ENCODE results near the gene FBXO33. TPM values are rescaled to one million over a fixed set of nuclear protein-coding genes. Genes with fewer than 3 reads are reported as not detected.

The FBXO33 gene
- total RNA-seq, 4 donors from 2014 or later: 27.4 to 40.2 (median 33.5) TPM

DNA sequence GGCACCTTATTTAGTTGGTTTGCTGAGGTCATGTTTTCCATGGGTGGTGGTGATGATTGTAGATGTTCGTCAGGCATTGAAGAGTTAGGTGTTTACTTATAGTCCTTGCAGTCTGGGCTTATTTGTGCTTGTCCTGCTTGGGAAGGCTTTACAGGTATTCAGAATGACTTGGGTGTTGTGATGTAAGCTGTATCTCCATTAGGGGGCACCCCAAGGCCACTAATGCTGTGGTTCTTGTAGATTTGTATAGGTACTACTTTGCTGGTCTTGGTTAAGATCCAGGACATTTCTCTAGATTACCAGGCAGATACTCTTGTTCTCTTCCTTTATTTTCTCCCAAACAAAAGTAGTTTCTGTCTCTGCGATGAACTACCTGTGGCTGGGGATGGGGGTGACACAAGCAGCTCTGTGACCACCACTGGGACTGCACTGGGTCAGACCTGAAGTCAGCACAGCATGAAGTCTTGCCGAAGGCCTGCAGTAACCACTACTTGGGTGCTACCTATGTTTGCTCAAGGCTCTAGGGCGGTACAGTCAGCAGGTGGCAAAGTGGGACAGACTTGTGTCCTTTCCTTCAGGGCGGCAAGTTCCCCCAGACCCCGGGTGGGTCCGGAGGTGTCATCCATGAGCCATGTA, 35.8 kb upstream of the FBXO33 start:
- Histone ChIP-seq H3K4me3 (replicated peaks in 1 of 3) (no peak overlapping the region), H3K9me3 (no peaks in the 10 kb centered on the region), H3K36me3 (no peaks in the 10 kb centered on the region), H3K27ac (no peak overlapping the region), H3K27me3 (no peaks in the 10 kb centered on the region), H3K4me1 (no peaks in the 10 kb centered on the region)
- TF ChIP-seq, protein P1, sequence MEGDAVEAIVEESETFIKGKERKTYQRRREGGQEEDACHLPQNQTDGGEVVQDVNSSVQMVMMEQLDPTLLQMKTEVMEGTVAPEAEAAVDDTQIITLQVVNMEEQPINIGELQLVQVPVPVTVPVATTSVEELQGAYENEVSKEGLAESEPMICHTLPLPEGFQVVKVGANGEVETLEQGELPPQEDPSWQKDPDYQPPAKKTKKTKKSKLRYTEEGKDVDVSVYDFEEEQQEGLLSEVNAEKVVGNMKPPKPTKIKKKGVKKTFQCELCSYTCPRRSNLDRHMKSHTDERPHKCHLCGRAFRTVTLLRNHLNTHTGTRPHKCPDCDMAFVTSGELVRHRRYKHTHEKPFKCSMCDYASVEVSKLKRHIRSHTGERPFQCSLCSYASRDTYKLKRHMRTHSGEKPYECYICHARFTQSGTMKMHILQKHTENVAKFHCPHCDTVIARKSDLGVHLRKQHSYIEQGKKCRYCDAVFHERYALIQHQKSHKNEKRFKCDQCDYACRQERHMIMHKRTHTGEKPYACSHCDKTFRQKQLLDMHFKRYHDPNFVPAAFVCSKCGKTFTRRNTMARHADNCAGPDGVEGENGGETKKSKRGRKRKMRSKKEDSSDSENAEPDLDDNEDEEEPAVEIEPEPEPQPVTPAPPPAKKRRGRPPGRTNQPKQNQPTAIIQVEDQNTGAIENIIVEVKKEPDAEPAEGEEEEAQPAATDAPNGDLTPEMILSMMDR (IDR thresholded peaks at IDR 0.05): no peak
- TF ChIP-seq POLR2A (IDR thresholded peaks at IDR 0.05): no peak
- 82 to 92% methylated on average over 7 of the region's 7 CpGs for WGBS, 2 donors
- intact Hi-C loops (cut with DNase I): no loop called here
- no peak for DNase-seq

DNA sequence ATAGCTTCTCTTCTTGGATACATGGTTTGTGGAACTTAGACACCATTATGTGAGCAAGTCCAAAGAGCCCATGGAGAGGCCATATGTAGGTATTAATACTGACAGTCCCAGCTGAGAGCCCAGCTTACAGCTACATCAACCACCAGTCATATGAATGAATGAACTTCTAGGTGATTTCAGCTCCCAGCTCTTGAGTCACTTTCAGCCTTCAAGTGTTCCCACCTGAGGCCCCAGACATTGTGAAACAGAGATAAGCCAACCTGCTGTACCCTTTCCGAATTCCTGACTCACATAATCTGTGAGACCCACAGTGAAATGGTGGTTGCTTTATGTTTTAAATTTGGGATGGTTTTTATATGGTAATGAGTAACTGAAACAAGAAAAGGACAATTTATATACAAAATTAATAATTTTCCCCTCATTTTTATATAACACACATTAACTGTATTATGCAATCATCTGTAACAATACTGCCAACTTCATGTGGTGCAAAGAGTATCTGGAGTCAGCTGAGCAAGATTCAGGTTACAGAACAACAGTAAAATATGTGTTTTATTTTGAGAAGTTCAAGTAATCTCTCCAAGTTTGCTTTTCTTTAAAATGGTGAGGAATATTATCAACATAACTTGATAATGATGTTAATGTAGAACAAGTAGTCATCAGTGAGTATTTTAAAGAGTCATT, 27.7 kb upstream of the FBXO33 start:
- Histone ChIP-seq H3K36me3 (no peaks in the 10 kb centered on the region), H3K4me3 (replicated peaks in 1 of 3) (no peak overlapping the region), H3K9me3 (no peaks in the 10 kb centered on the region), H3K27me3 (no peaks in the 10 kb centered on the region), H3K27ac (no peak overlapping the region), H3K4me1 (no peaks in the 10 kb centered on the region)
- DNase-seq: no peak
- intact Hi-C loops (cut with DNase I): no loop called here
- WGBS, 2 donors: 83% methylated on average over 1 of the region's 1 CpG
- TF ChIP-seq POLR2A (IDR thresholded peaks at IDR 0.05): no peak
- TF ChIP-seq, protein P1 (IDR thresholded peaks at IDR 0.05): no peak

DNA sequence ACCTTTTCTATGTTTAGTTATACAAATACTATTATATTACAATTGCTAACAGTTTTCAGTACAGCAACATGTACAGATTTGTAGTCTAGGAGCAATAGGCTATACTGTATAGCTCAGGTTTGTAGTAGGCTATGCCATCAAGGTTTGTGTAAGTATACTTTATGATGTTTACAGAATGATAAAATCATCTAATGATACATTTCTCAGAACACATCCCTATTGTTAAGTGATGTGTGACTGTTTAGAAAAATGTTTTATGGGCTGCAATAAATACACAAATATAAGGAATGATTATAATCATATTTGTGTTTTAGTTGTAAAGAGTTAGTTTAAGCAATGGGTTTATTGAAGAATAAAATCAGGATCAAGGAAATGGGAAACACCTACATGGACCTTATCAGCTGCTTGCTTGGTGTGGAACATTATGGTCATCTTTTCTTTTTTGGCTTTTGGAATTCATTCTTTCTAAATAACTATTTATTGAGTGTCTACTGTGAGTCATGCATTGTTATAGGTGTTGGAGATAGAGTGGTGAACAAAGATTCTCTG, 24.5 kb upstream of the FBXO33 start:
- no peak for DNase-seq
- H3K9me3 ChIP-seq: no peaks in the 10 kb centered on the region
- no peaks in the 10 kb centered on the region for H3K36me3 ChIP-seq
- no peak overlapping the region for H3K27ac ChIP-seq
- no peak for TF ChIP-seq POLR2A (IDR thresholded peaks at IDR 0.05)
- TF ChIP-seq, protein P1 (IDR thresholded peaks at IDR 0.05): no peak
- no peaks in the 10 kb centered on the region for H3K27me3 ChIP-seq
- H3K4me3 ChIP-seq (replicated peaks in 1 of 3): no peak overlapping the region
- H3K4me1 ChIP-seq: no peaks in the 10 kb centered on the region
- intact Hi-C loops (cut with DNase I): no loop called here

DNA sequence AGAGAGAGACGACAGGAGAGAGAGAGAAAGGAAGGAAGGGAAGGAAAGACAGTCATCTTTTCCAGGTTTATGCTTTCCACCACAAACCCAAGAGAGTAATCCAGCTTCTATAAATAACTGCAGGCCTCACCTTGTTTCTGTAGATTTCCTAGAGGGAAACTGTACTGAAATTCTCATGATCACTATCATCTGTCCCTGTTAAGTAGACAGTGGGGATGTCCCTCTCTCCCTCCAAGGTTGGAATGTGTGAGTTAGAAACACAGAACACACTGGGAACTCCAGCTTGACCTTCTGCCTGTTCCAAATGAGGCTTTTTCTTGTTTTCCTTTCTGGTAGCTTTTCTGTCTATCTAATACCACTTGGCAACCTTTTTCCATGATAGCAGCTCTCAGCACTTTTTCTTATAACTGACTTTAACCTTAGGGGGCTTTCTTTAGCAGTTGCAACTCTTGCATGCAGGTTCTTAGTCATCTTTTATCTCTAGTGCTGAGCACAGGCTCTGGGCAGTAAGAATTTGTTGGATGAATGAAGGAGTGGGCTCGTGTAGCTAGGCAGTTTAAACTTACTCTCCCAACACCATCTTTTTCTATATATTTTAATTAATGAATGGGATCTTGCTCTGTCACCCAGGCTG, 22.8 kb upstream of the FBXO33 start:
- no peak overlapping the region for H3K27ac ChIP-seq
- 54 to 56% methylated on average over 2 of the region's 2 CpGs for WGBS, 2 donors
- no peaks in the 10 kb centered on the region for H3K27me3 ChIP-seq
- H3K9me3 ChIP-seq: no peaks in the 10 kb centered on the region
- H3K4me1 ChIP-seq: no peaks in the 10 kb centered on the region
- no peak overlapping the region for H3K4me3 ChIP-seq (replicated peaks in 1 of 3)
- H3K36me3 ChIP-seq: no peaks in the 10 kb centered on the region
- no peak for DNase-seq
- intact Hi-C loops (cut with DNase I): no loop called here
- TF ChIP-seq POLR2A (IDR thresholded peaks at IDR 0.05): no peak
- TF ChIP-seq, protein P1 (IDR thresholded peaks at IDR 0.05): no peak

DNA sequence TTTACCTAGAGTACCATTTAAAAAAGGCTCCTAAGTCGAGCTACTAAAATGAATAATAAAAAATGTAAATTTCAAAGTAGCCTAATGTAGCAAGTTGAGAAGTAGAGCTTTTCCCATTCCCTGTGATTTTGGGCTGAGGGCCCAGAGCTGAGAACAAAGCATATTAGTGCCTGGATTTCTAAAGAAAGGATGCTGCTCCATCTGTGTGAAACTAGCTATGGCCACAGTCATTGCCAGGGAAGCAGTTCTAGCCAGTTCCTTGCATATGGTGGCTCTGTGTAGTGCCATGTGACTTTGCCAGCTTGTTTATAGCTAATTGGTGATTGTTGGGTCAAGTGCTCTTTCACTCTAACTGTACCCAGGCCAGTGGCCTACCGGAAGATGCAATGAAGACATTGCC, 20.4 kb upstream of the FBXO33 start:
- 93% methylated on average over 2 of the region's 2 CpGs for WGBS, 2 donors
- DNase-seq: no peak

More for the DNA sequence above, 20.4 kb upstream of the FBXO33 start:
- H3K9me3 ChIP-seq: no peaks in the 10 kb centered on the region
- H3K4me3 ChIP-seq (replicated peaks in 1 of 3): no peak overlapping the region
- intact Hi-C loops (cut with DNase I): no loop called here
- H3K27ac ChIP-seq: no peak overlapping the region
- TF ChIP-seq, protein P1 (IDR thresholded peaks at IDR 0.05): no peak
- TF ChIP-seq POLR2A (IDR thresholded peaks at IDR 0.05): no peak
- no peaks in the 10 kb centered on the region for H3K27me3 ChIP-seq
- H3K4me1 ChIP-seq: no peaks in the 10 kb centered on the region
- H3K36me3 ChIP-seq: no peaks in the 10 kb centered on the region

Data from thyroid gland (tissue), 4 donors.